ENCODE results near the gene SLC12A1. TPM values are rescaled to one million over a fixed set of nuclear protein-coding genes. Genes with fewer than 3 reads are reported as not detected.

SLC12A1 gene
- total RNA-seq, 2 experiments from 2014 or later = not detected

- Histone ChIP-seq H3K4me3 (ENCODE audit: low read depth, low read length, poor library complexity, severe bottlenecking) (no peak overlapping the region), H3K9me3 (ENCODE audit: low read length) (no peaks in the 10 kb centered on the region), H2AFZ (ENCODE audit: low read length) (no peak overlapping the region), H3K4me1 (ENCODE audit: insufficient read depth, low read length, poor library complexity, severe bottlenecking) (no peaks in the 10 kb centered on the region), H3K79me2 (ENCODE audit: insufficient read depth, low read depth, low read length) (no peaks in the 10 kb centered on the region), H4K20me1 (ENCODE audit: insufficient read depth, low read length) (no peaks in the 10 kb centered on the region), H3K4me2 (ENCODE audit: low read length) (no peak overlapping the region), H3K9me2 (ENCODE audit: insufficient read depth, low read length) (no peaks in the 10 kb centered on the region), H3K27ac (ENCODE audit: low read depth, low read length, poor library complexity, severe bottlenecking) (no peak overlapping the region), H3K36me3 (ENCODE audit: insufficient read depth, low read length) (no peaks in the 10 kb centered on the region)
- ChIA-PET POLR2A (interaction anchor here (0.7 to 1.5 kb wide), 3 partner anchors 15 to 616 kb away, joined by 3 to 4 read pairs (median 3); no protein-coding TSS in a partner anchor), CTCF (ENCODE audit: unreplicated experiment) (no interaction called here)
- TF ChIP-seq EZH2phosphoT487 (IDR thresholded peaks at IDR 0.05; ENCODE audit: borderline replicate concordance, low read depth, low read length) (no peak), CTCF (conservative IDR thresholded peaks at IDR 0.05; ENCODE audit: low read length) (no peak)
- intact Hi-C loops (cut with micrococcal nuclease; ENCODE audit: unreplicated experiment) = no loop called here
- no peak for DNase-seq (ENCODE audit: low spot score)
- no TSS peak for BruUV-seq (replicated peaks)
These were observed 103.6 kb downstream of the SLC12A1 start for GRCh38 chr15:48309740-48310139.

GRCh38 chr15:48313216-48313615, 107.1 kb downstream of the SLC12A1 start:
- no peaks in the 10 kb centered on the region for H3K4me1 ChIP-seq (ENCODE audit: insufficient read depth, low read length, poor library complexity, severe bottlenecking)
- H2AFZ ChIP-seq (ENCODE audit: low read length) = no peak overlapping the region
- no peaks in the 10 kb centered on the region for H3K9me3 ChIP-seq (ENCODE audit: low read length)
- ChIA-PET CTCF (ENCODE audit: unreplicated experiment) (no interaction called here), POLR2A (no interaction called here)
- H4K20me1 ChIP-seq (ENCODE audit: insufficient read depth, low read length) = no peaks in the 10 kb centered on the region
- H3K36me3 ChIP-seq (ENCODE audit: insufficient read depth, low read length) = no peaks in the 10 kb centered on the region
- H3K9me2 ChIP-seq (ENCODE audit: insufficient read depth, low read length) = no peaks in the 10 kb centered on the region
- H3K4me2 ChIP-seq (ENCODE audit: low read length) = no peak overlapping the region
- no peak overlapping the region for H3K27ac ChIP-seq (ENCODE audit: low read depth, low read length, poor library complexity, severe bottlenecking)
- intact Hi-C loops (cut with micrococcal nuclease; ENCODE audit: unreplicated experiment) = no loop called here
- TF ChIP-seq CTCF (conservative IDR thresholded peaks at IDR 0.05; ENCODE audit: low read length) (no peak), EZH2phosphoT487 (IDR thresholded peaks at IDR 0.05; ENCODE audit: borderline replicate concordance, low read depth, low read length) (no peak)
- BruUV-seq (replicated peaks) = no TSS peak
- H3K79me2 ChIP-seq (ENCODE audit: insufficient read depth, low read depth, low read length) = no peaks in the 10 kb centered on the region
- no peak overlapping the region for H3K4me3 ChIP-seq (ENCODE audit: low read depth, low read length, poor library complexity, severe bottlenecking)
- no peak for DNase-seq (ENCODE audit: low spot score)

- Histone ChIP-seq H3K9me3 (ENCODE audit: low read length) (no peaks in the 10 kb centered on the region), H3K79me2 (ENCODE audit: insufficient read depth, low read depth, low read length) (no peaks in the 10 kb centered on the region), H3K4me3 (ENCODE audit: low read depth, low read length, poor library complexity, severe bottlenecking) (no peak overlapping the region), H3K27ac (ENCODE audit: low read depth, low read length, poor library complexity, severe bottlenecking) (no peak overlapping the region), H4K20me1 (ENCODE audit: insufficient read depth, low read length) (no peaks in the 10 kb centered on the region), H3K36me3 (ENCODE audit: insufficient read depth, low read length) (no peaks in the 10 kb centered on the region), H3K9me2 (ENCODE audit: insufficient read depth, low read length) (no peaks in the 10 kb centered on the region), H2AFZ (ENCODE audit: low read length) (no peak overlapping the region), H3K4me1 (ENCODE audit: insufficient read depth, low read length, poor library complexity, severe bottlenecking) (no peaks in the 10 kb centered on the region), H3K4me2 (ENCODE audit: low read length) (no peak overlapping the region)
- TF ChIP-seq CTCF (conservative IDR thresholded peaks at IDR 0.05; ENCODE audit: low read length) (no peak), EZH2phosphoT487 (IDR thresholded peaks at IDR 0.05; ENCODE audit: borderline replicate concordance, low read depth, low read length) (no peak)
- no peak for DNase-seq (ENCODE audit: low spot score)
- ChIA-PET CTCF (ENCODE audit: unreplicated experiment) (no interaction called here), POLR2A (no interaction called here)
- BruUV-seq (replicated peaks) = no TSS peak
- intact Hi-C loops (cut with micrococcal nuclease; ENCODE audit: unreplicated experiment) = no loop called here
These were observed 108.9 kb downstream of the SLC12A1 start for GRCh38 chr15:48315041-48315440.

Measured in OCI-LY7 (cell line).